A673 (cell line): ENCODE measurements around the gene CLASP1. TPM values are rescaled to one million over a fixed set of nuclear protein-coding genes. Genes with fewer than 3 reads are reported as not detected.

Experiments used
- BruUV-seq: library from RNA; stranded (reverse); fragments of 400-500 nt; replicated peaks from 2 replicates; lab custom pipeline; 2021; lab: Mats Ljungman, UMichigan
- CTCF ChIA-PET: fragments of 300-600 bp; sonication (Branson Sonifier 250); formaldehyde crosslinking; loops from one replicate; lab custom pipeline; 2022; ENCODE audit warnings: antibody characterized with exemption; lab: Charles Lee
- POLR2A ChIA-PET: fragments of 300-600 bp; sonication (Branson Sonifier 250); formaldehyde crosslinking; loops from one replicate; lab custom pipeline; 2022; ENCODE audit warnings: antibody characterized with exemption; ENCODE audit not compliant: low non-redundant PET; lab: Charles Lee
- DNase-seq: peaks from one replicate; pipeline ENCODE4 v3.0.0-alpha.2; 2015; ENCODE audit warnings: low spot score
- H3K27ac ChIP-seq: fragments of 200-600 bp; sonication (generic); 2 replicates; pipeline ENCODE4 v1.5.1; 2016; ENCODE audit warnings: mixed run types, low read depth, mild to moderate bottlenecking, mixed read lengths, antibody characterized with exemption, low read length; ENCODE audit not compliant: poor library complexity, severe bottlenecking
- H3K27me3 ChIP-seq: fragments of 200-600 bp; sonication (generic); replicated peaks from 2 replicates; pipeline ENCODE4 v1.6.1; 2017; ENCODE audit warnings: mixed run types, low read depth, mild to moderate bottlenecking, mixed read lengths, antibody characterized with exemption, low read length; ENCODE audit not compliant: insufficient read depth, poor library complexity
- H3K36me3 ChIP-seq: fragments of 200-600 bp; sonication (generic); 2 replicates; pipeline ENCODE4 v1.6.1; 2016; ENCODE audit warnings: mixed run types, mild to moderate bottlenecking, mixed read lengths, antibody characterized with exemption, low read length; ENCODE audit not compliant: insufficient read depth, poor library complexity, severe bottlenecking
- H3K4me1 ChIP-seq: fragments of 200-600 bp; sonication (generic); 2 replicates; pipeline ENCODE4 v1.6.1; 2017; ENCODE audit warnings: mixed run types, mild to moderate bottlenecking, mixed read lengths, antibody characterized with exemption, low read length; ENCODE audit not compliant: insufficient read depth, poor library complexity, severe bottlenecking
- H3K4me3 ChIP-seq: fragments of 200-600 bp; sonication (generic); 2 replicates; pipeline ENCODE4 v1.5.1; 2016; ENCODE audit warnings: low read depth, mixed run types, mild to moderate bottlenecking, mixed read lengths, low read length; ENCODE audit not compliant: poor library complexity, severe bottlenecking
- H3K9me3 ChIP-seq: fragments of 200-600 bp; sonication (generic); 2 replicates; pipeline ENCODE4 v1.6.1; 2016; ENCODE audit warnings: mixed run types, low read depth, mild to moderate bottlenecking, mixed read lengths, antibody characterized with exemption, low read length; ENCODE audit not compliant: poor library complexity, severe bottlenecking
- CTCF ChIP-seq: fragments of 300-800, 200-600 bp; sonication (generic); conservative IDR thresholded peaks from 2 replicates; pipeline ENCODE4 v1.5.1; 2017; ENCODE audit warnings: low read depth, mild to moderate bottlenecking, antibody characterized with exemption, low read length, moderate library complexity, mixed read lengths
- EZH2 ChIP-seq: fragments of 200-600 bp; sonication (generic); IDR thresholded peaks from 2 replicates; pipeline ENCODE4 v1.6.1; 2017; ENCODE audit warnings: borderline replicate concordance, low read depth, mild to moderate bottlenecking, mixed read lengths, antibody characterized with exemption, low read length; ENCODE audit not compliant: poor library complexity, severe bottlenecking
- intact Hi-C: fragments of 100-400 bp; cut with micrococcal nuclease; formaldehyde crosslinking; loops from one replicate; pipeline ENCODE4 v1.10.0; 2022; ENCODE audit not compliant: unreplicated experiment
- total RNA-seq: library from RNA; stranded (reverse); gene quantifications from 2 replicates; pipeline ENCODE4 v1.2.3, GENCODE V29; 2021

The CLASP1 gene
- total RNA-seq, 1 experiment from 2014 or later: 69.1 TPM

- ChIA-PET POLR2A (no interaction called here), CTCF (no interaction called here)
- intact Hi-C loops: no loop called here
- Histone ChIP-seq H3K36me3 (peaks cover 21% of the 10 kb centered on the region), H3K27me3 (no peaks in the 10 kb centered on the region), H3K9me3 (no peaks in the 10 kb centered on the region), H3K27ac (no peak overlapping the region), H3K4me3 (no peak overlapping the region), H3K4me1 (peaks cover 21% of the 10 kb centered on the region)
- TF ChIP-seq CTCF (no peak), EZH2 (no peak)
- BruUV-seq: no TSS peak
- DNase-seq: no peak
Observed at GRCh38 chr2:121524685-121525425, 124.4 kb downstream of the CLASP1 start.

- DNase-seq: no peak
- POLR2A ChIA-PET: no interaction called here
- TF ChIP-seq CTCF (no peak), EZH2 (no peak)
Observed at GRCh38 chr2:121521359-121521758, 127.9 kb downstream of the CLASP1 start.

GRCh38 chr2:121520641-121520994 lies 128.6 kb downstream of the CLASP1 start:
- Histone ChIP-seq H3K9me3 (no peaks in the 10 kb centered on the region), H3K36me3 (peaks cover 16% of the 10 kb centered on the region), H3K27ac (no peak overlapping the region), H3K4me1 (no peaks in the 10 kb centered on the region), H3K4me3 (no peak overlapping the region), H3K27me3 (no peaks in the 10 kb centered on the region)
- no peak for DNase-seq
- ChIA-PET CTCF (no interaction called here), POLR2A (no interaction called here)
- BruUV-seq: no TSS peak
- intact Hi-C loops: no loop called here
- TF ChIP-seq CTCF (no peak), EZH2 (no peak)

More at GRCh38 chr2:121521359-121521758, 127.9 kb downstream of the CLASP1 start:
- H3K27me3 ChIP-seq: no peaks in the 10 kb centered on the region
- no peak overlapping the region for H3K27ac ChIP-seq
- H3K4me3 ChIP-seq: no peak overlapping the region
- peaks cover 20% of the 10 kb centered on the region for H3K36me3 ChIP-seq
- no peaks in the 10 kb centered on the region for H3K9me3 ChIP-seq
- H3K4me1 ChIP-seq: no peaks in the 10 kb centered on the region
- CTCF ChIA-PET: no interaction called here
- intact Hi-C loops: no loop called here
- no TSS peak for BruUV-seq
